GM19324 (cell line): ENCODE measurements around the gene TBC1D20.
A peak's percentile ranks its signal among the peaks of the same experiment; 100 is the strongest.
"Not testable (repeated sequence)": the region's sequence is repeated elsewhere in the genome, so short reads cannot be mapped to it uniquely, and the experiment has no call there.

Experiments used
- ATAC-seq: cut with Tn5 transposase; IDR thresholded peaks from one replicate; pipeline ENCODE4 v1.9.1; 2021; ENCODE audit warnings: mild to moderate bottlenecking, moderate library complexity; ENCODE audit not compliant: unreplicated experiment, low FRiP score

Gene TBC1D20, protein sequence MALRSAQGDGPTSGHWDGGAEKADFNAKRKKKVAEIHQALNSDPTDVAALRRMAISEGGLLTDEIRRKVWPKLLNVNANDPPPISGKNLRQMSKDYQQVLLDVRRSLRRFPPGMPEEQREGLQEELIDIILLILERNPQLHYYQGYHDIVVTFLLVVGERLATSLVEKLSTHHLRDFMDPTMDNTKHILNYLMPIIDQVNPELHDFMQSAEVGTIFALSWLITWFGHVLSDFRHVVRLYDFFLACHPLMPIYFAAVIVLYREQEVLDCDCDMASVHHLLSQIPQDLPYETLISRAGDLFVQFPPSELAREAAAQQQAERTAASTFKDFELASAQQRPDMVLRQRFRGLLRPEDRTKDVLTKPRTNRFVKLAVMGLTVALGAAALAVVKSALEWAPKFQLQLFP

DNA sequence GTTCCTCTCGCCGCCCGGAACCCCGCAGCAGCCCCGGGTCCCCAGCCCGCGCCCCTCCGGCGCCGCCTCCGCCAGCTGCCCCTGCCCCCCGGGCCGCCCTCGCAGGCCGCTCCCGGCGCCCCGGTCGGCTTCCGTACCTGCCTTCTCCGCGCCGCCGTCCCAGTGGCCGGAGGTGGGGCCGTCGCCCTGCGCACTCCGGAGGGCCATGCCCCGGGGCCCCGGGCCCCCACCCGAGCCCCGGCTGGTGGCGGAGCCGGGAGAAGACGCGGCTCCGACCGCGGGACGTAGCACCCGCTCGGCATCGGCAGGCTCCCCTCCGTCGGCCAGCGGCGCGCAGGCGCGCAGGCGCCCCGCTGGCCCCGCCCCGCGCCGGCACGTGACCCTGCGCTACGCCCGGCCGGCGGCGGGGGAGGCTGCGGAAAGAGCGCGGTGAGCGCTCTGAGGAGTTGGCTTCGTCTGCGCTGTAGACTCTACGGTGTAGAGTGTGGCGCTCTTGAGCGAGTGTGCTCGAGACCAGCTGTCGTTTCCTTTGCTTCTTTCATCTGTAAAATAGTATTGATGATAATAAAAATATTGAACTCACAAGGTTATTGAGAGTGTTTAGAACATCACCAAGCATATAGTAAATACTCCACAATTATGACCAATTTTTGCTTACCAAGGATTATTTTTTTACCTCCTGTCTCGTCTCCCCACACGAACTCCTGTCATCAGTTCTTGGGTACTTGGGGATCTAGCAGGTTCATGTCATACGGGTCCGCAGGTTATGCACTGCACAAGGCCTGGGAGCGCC is at the start of gene TBC1D20:
Gene TBC1D20, minus strand, starts transcription at position 335 of the 793 bp plus-strand sequence. Its CDS starts 128 bp downstream, at position 207.
- ATAC-seq = peak; percentile 89

DNA sequence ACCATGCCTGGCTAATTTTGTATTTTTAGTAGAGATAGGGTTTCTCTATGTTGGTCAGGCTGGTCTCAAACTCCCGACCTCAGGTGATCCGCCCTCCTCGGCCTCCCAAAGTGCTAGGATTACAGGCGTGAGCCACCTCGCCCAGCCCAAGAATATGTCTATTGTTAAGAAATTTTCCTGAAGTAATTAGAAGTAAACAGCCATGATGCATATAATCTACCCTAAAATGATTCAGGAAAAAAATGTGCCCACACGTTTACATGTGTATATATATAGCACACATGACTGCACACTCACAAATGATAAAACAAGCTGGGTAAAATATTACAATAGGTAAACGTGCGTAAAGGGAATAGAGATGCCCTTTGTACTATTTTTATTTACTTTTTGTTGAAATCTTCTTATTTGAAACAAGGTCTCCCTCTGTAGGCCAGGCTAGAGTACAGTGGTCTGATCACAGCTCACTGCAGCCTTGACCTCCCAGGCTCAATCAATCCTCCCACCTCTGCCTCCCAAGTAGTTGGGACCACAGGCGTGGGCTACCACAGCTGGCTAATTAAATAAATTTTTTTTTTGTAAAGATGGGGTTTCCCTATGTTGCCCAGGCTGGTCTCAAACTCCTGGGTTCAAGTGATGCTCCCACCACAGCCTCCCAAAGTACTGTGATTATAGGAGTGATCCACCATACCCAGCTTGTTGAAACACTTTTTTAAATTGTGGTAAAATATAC is 48.2 kb upstream of the TBC1D20 start:
- not testable (repeated sequence) for ATAC-seq

GRCh38 chr20:508364-508787 is 46.0 kb upstream of the TBC1D20 start:
- ATAC-seq = not testable (repeated sequence)

GRCh38 chr20:507761-508332 is 45.5 kb upstream of the TBC1D20 start:
- ATAC-seq = no peak

DNA sequence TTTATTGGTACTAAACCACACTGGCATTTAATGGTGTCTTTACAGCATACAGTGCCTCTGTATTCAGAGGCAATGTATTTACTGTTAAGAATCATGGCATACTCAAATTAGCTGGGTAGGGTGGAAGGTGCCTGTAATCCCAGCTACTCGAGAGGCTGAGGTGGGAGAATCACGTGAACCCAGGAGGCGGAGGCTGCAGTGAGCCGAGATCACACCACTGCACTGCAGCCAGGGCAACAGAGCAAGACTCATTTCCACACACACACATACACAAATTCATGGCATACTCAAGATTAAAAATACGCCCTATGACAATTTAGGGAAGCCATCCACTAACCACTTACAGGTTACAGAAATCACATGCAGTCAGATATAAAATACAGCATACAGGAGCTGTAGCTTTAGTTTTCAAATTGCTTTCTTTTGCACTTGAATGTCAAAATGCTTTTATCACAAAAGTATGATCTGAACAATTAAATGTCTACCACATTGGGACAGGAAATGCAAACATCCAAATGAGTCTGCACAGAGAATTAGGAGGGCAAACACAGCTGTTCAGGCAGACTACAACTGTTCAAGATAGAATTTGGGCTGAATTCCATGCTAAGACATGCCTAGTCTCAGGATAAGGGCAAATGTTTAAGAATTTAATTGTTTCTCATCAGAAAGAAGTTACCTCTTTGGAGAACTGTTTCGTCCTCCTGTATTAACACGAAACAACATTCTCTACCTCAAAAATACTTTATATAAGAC is 44.8 kb upstream of the TBC1D20 start:
- no peak for ATAC-seq

DNA sequence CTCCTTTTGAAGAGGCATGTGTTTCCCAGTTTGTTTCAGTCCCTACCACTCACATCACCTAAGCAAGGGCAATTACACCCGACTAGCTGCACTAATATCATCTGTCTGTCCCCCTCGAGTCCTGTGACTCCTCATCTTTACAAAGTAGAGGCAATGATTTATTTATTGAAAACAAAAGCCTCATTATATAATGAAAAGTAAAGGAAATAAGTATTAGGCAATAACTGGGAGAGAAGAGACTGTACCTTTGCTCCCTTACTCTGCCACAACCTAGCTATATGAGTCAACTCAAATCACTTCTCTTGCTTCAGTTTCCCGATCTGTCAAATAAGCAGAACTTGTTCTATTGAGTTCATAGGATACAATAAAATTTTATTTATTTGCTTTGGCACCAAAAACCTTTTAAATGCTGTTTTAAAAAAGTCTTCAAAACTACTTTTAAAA is 42.3 kb upstream of the TBC1D20 start:
- ATAC-seq = no peak

DNA sequence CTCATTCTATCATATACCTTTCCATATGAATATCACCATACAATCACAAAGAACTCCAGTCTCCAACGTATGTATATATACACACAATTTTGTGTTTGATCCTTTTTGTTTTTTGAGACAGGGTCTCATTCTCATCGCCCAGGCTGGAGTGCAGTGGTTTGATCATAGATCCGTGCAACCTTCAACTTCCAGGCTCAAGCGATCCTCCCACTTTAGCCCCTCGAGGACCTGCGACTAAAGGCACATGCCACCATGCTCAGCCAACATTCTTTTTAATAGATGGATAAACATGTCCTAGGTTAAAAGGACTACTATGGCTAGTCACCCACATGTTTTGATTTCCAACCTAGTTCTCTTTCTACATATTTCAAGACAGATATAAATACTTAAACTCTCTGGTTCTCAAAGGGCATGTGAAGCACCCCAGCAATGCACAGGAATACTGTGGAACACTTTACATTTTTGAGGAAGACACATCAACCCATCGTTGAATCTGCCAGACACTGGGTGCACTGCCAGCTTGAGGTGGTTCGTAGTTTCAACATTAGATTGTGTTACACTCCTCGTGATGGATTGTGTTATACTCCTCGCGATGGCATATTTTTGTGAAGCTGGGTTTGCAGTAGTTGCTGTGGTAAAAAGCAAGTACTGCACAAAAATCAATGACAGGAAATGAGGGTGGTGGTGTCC is 40.9 kb upstream of the TBC1D20 start:
- no peak for ATAC-seq

DNA sequence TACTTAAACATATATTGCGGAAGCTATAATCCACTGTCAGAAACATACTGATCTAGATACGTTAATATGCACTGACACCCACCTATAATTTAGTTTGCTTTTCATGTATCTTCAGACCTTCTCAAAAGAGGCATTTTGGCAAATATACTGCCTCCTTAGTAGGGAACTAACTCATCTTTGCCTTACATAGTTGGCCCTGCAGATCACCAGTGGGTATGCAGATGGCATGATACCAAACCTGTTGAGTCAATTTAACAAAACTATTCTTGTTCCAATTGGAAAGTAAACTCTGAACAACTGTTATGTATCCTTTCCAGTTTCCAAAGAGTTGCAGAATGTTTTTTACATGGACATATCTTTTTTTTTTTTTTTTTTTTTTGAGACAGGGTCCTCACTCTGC is 35.6 kb upstream of the TBC1D20 start:
- ATAC-seq = no peak

DNA sequence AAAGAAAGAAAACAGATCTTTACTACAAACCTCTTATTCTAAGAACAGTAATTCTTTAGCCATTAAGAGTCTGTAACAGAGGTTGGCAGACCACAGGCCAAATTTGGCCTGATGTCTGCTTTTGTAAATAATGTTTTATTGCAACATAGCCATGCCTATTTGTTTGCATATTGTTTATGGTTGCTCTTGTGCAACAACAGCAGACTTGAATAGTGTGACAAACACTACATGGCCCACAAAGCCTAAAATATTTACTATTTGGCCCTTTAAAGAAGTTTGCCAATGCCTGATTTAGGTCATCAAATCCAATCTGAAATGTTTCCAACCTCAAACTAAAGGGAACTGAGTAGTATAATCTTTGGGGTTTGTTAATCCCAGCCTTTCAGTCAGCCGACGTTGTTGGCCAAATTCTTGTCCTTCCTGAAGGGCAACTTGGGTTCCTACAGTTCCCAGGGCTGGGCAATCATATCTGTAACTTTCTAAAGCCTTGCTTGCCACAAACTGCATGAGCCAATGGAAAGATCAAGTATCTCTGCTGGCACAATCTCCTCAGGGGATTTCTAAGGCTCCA is 33.9 kb upstream of the TBC1D20 start:
- no peak for ATAC-seq

DNA sequence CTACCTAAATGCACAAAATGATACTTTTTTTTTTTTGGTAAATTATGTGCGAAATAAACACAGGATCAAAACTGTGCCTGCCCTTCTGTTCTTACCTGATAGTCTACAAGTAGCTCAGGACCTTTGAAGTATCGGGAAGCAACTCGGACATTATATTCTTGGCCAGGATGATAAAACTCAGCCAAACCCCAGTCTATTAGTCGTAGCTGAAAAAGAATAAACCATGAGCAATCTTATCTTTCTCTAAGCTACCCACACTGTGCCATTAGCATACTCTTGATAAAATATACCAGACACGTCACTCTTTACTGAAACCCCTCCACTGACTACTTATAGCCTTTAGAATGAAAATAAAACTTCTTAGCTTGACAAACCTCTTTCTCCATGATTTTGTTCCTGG is 29.8 kb upstream of the TBC1D20 start:
- ATAC-seq = no peak

DNA sequence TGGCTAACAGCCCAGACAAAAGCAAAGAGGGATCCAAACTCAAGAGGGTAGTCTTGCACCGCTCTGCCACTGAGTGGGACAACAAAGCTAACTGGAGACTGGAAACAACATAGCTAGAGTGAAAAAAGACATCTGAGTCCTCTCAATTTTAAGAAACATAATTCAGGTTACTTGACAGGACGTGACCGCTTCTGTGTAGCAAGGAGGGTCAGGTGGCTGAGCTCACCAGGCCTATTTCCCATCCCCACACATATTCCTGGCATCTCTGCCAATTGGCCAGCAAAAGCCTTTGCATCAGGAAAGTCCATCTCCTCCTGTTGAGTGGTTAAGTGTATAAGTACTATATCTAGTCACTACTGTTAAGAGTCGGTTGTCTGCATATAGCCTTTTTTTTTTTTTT is 25.3 kb upstream of the TBC1D20 start:
- no peak for ATAC-seq

- ATAC-seq = no peak
Observed at GRCh38 chr20:483815-484644, 21.7 kb upstream of the TBC1D20 start.

DNA sequence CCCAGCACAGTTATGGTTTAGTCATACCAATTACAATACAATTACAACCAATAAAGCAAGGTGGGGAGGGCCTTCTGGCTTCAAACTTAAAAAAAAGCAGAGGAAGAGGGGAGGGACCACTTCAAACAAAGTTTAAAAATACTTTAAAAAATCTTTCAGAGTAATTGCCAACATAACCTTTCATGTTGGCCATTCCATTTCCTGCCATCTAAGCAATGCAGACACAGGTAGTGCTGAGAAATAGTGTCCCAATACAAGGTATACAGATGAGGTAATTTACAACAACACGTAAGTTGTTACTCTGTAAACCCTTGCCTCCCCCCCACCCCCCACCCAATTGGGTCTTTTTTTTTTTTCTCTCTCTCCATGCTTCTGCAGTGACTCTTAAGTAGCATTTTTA is 18.8 kb upstream of the TBC1D20 start:
- no peak for ATAC-seq

GRCh38 chr20:480044-480443 is 17.7 kb upstream of the TBC1D20 start:
- no peak for ATAC-seq

GRCh38 chr20:479487-479886 is 17.2 kb upstream of the TBC1D20 start:
- ATAC-seq = no peak

GRCh38 chr20:478949-479429 is 16.7 kb upstream of the TBC1D20 start:
- no peak for ATAC-seq

DNA sequence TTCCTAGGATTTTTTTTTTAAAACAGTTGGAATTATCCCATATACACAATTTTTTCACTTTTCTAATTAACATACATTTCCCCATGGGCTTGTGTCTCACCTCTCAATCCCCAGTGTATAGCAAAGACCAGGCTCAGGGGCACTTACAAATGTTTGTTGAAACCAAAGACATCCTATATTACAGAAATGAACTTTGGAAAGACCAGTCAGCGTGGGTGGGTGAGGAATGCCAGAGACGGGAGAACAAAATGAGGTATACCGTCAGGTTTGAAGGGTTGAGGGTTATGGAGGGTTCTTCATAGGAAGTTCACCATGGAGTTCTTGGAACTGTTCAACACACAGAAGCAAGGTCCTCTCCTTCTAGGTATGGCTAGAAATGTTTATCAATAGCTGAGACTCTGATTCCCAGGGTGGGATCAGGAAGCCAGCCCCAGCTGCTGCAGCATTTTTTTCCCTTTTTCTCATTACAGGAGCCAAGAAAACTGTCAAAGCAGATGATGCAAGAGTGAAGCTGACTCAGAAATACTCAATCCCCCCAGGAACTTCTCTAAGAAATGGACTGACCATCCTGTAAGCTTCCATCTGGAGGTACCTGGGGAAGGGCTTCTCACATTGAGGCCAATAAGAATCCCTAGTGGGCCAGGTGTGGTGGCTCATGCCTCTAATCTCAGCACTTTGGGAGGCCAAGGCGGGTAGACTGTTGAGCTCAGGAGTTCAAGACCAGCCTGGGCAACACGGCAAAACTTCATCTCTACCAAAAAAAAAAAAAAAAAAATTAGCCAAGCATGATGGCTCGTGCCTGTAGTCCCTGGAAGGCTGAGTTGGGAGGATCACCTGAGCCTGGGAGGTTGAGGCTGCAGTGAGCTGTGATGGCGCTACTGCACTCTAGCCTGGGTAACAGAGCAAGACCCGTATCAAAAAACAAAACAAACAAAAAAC is 15.9 kb upstream of the TBC1D20 start:
- no peak for ATAC-seq
